Esophagus muscularis mucosa (tissue), 4 donors: ENCODE results near the gene SLC35A2. TPM values are rescaled to one million over a fixed set of nuclear protein-coding genes. Genes with fewer than 3 reads are reported as not detected.

ENCODE experiments used
- DNase-seq: peaks from one replicate; pipeline ENCODE4 v3.0.0-alpha.2; 2017; ENCODE audit errors: extremely low spot score
- H3K27ac ChIP-seq, 4 donors: fragments of 200-600 bp; sonication (generic); replicated peaks in 1 of 4; 1 replicate in 3 of 4; 2 replicates in 1 of 4; pipeline ENCODE4 v1.5.1; 2016 to 2019; ENCODE audit warnings: mild to moderate bottlenecking in 1 of 4
- H3K27me3 ChIP-seq, 4 donors: fragments of 200-600 bp; sonication (generic); one replicate each; pipeline versions ENCODE4 v1.5.1 to v1.6.0; 2016 to 2019
- H3K36me3 ChIP-seq, 4 donors: fragments of 200-600 bp; sonication (generic); one replicate each; pipeline ENCODE4 v1.5.1; 2016 to 2019
- H3K4me1 ChIP-seq, 4 donors: fragments of 200-600 bp; sonication (generic); one replicate each; pipeline ENCODE4 v1.5.1; 2016 to 2019
- H3K4me3 ChIP-seq, 4 donors: fragments of 200-600 bp; sonication (generic); 1 replicate in 2 of 4; 2 replicates in 2 of 4; pipeline ENCODE4 v1.5.1; 2016 to 2019; ENCODE audit warnings: mild to moderate bottlenecking in 4 of 4, moderate library complexity in 1 of 4
- H3K9me3 ChIP-seq, 4 donors: fragments of 200-600 bp; sonication (generic); 1 replicate in 3 of 4; 2 replicates in 1 of 4; pipeline ENCODE4 v1.5.1; 2016 to 2019
- CTCF ChIP-seq, 3 experiments: fragments of 200-600 bp in 2 of 3; fragments of 450-650 bp in 1 of 3; sonication (generic) in 2 of 3; IDR thresholded peaks; one replicate each; pipeline ENCODE4 v1.5.1; 2017 to 2019; ENCODE audit warnings: antibody characterized with exemption in 3 of 3, mild to moderate bottlenecking in 2 of 3, moderate library complexity in 1 of 3
- EP300 ChIP-seq: sonication (generic); formaldehyde crosslinking; IDR thresholded peaks from one replicate; pipeline ENCODE4 v1.6.1; 2017; ENCODE audit warnings: antibody characterized with exemption
- POLR2A ChIP-seq: fragments of 450-650 bp; IDR thresholded peaks from one replicate; pipeline ENCODE4 v1.6.1; 2017; ENCODE audit warnings: antibody characterized with exemption, moderate library complexity, mild to moderate bottlenecking, low read depth
- POLR2AphosphoS5 ChIP-seq, 2 donors: sonication (generic); formaldehyde crosslinking; IDR thresholded peaks; one replicate each; pipeline ENCODE4 v1.6.1; 2017; ENCODE audit warnings: antibody characterized with exemption in 2 of 2
- WGBS: methylation state at CpG from one replicate; pipeline ENCODE4 v1.1.5; 2018; 5-methylcytosine and 5-hydroxymethylcytosine counted together
- intact Hi-C: fragments of 100-400 bp; cut with DNase I; formaldehyde crosslinking; loops from one replicate; pipeline ENCODE4 v1.15.1; 2023
- total RNA-seq, 4 donors: library from RNA; depleted of rRNA; stranded (reverse); fragments of >200 nt; gene quantifications; one replicate each; pipeline versions ENCODE4 v1.1.0 to v1.2.1, GENCODE V29; 2016

The SLC35A2 gene
- total RNA-seq, 4 donors from 2014 or later: 7.3 to 13.4 (median 10.0) TPM

- H3K27me3 ChIP-seq: no peaks in the 10 kb centered on the region
- peak within 1 kb of the TSS; percentile 86 to 92 (median 90) for H3K27ac ChIP-seq
- peak within 1 kb of the TSS; percentile 63 to 79 (median 72) for H3K4me3 ChIP-seq
- 54% methylated on average over 38 of the region's 53 CpGs for WGBS
- intact Hi-C loops: loop anchor here (10.0 kb wide), 1 partner anchor 1303 kb away; the partner anchor contains the start of genes ELK1 and UXT
- peaks cover 20 to 55% (median 48%) of the 10 kb centered on the region in 4 donors for H3K4me1 ChIP-seq
- TF ChIP-seq POLR2A: peak; percentile 12
- no peak for TF ChIP-seq POLR2AphosphoS5 (IDR thresholded peaks at IDR 0.05)
- TF ChIP-seq CTCF (IDR thresholded peaks at IDR 0.05): no peak
- no peaks in the 10 kb centered on the region for H3K9me3 ChIP-seq
- DNase-seq: no peak
- peaks cover 0 to 20% (median 6%) of the 10 kb centered on the region in 4 donors for H3K36me3 ChIP-seq
These were observed 46.0 kb upstream of the SLC35A2 start, which contains the start of gene OTUD5 for GRCh38 chrX:48957477-48957826. Gene OTUD5, minus strand, starts transcription at chrX:48957607. Its CDS starts 37 bp downstream, at chrX:48957570.

GRCh38 chrX:48956728-48957414 is 45.4 kb upstream of the SLC35A2 start:
- intact Hi-C loops: loop anchor here (10.0 kb wide), 1 partner anchor 1302 kb away; the partner anchor contains the start of genes ELK1 and UXT
- no peak for TF ChIP-seq POLR2A
- TF ChIP-seq CTCF (IDR thresholded peaks at IDR 0.05): no peak
- TF ChIP-seq POLR2AphosphoS5 (IDR thresholded peaks at IDR 0.05): no peak
- TF ChIP-seq EP300: no peak
- Histone ChIP-seq H3K4me3 (peak overlapping the region; percentile 63 to 79 (median 72)), H3K27ac (peak overlapping the region; percentile 86 to 92 (median 90)), H3K36me3 (peaks cover 0 to 20% (median 6%) of the 10 kb centered on the region in 4 donors), H3K4me1 (peaks cover 20 to 56% (median 52%) of the 10 kb centered on the region in 4 donors), H3K9me3 (no peaks in the 10 kb centered on the region), H3K27me3 (no peaks in the 10 kb centered on the region)
- no peak for DNase-seq
- 26% methylated on average over 30 of the region's 61 CpGs for WGBS

- H3K27ac ChIP-seq: no peak overlapping the region
These were observed 37.1 kb upstream of the SLC35A2 start for GRCh38 chrX:48948589-48948988.

GRCh38 chrX:48945517-48946348 is 34.3 kb upstream of the SLC35A2 start:
- WGBS: 48% methylated on average over 8 of the region's 8 CpGs
- Histone ChIP-seq H3K27ac (no peak overlapping the region), H3K9me3 (no peaks in the 10 kb centered on the region), H3K4me3 (no peak overlapping the region), H3K36me3 (peaks cover 0 to 19% (median 8%) of the 10 kb centered on the region in 4 donors), H3K27me3 (no peaks in the 10 kb centered on the region), H3K4me1 (peaks cover 0 to 13% (median 7%) of the 10 kb centered on the region in 4 donors)
- no peak for DNase-seq
- intact Hi-C loops: no loop called here
- TF ChIP-seq POLR2AphosphoS5 (IDR thresholded peaks at IDR 0.05) (no peak), CTCF (IDR thresholded peaks at IDR 0.05) (peak; percentile 54 to 66 (median 60))

More at GRCh38 chrX:48948589-48948988, 37.1 kb upstream of the SLC35A2 start:
- intact Hi-C loops: no loop called here
- TF ChIP-seq EP300 (no peak), POLR2AphosphoS5 (IDR thresholded peaks at IDR 0.05) (no peak), POLR2A (no peak), CTCF (IDR thresholded peaks at IDR 0.05) (no peak)
- H3K9me3 ChIP-seq: no peaks in the 10 kb centered on the region
- no peak for DNase-seq
- H3K4me3 ChIP-seq: no peak overlapping the region
- H3K27me3 ChIP-seq: no peaks in the 10 kb centered on the region
- peaks cover 9 to 26% (median 19%) of the 10 kb centered on the region in 4 donors for H3K4me1 ChIP-seq
- 63% methylated on average over 1 of the region's 1 CpG for WGBS
- H3K36me3 ChIP-seq: peaks cover 0 to 6% (median 3%) of the 10 kb centered on the region in 4 donors
